Lower leg skin (tissue), 4 donors: Measurements from ENCODE around the gene KISS1. TPM values are rescaled to one million over a fixed set of nuclear protein-coding genes. Genes with fewer than 3 reads are reported as not detected.

Source experiments
- DNase-seq, 2 donors: peaks; one replicate each; pipeline ENCODE4 v3.0.0-alpha.2; 2019; ENCODE audit warnings: low spot score in 2 of 2
- H3K4me3 ChIP-seq: fragments of 200-600 bp; sonication (generic); 2 replicates; pipeline ENCODE4 v1.5.1; 2017; ENCODE audit warnings: mild to moderate bottlenecking, low read depth; ENCODE audit not compliant: poor library complexity, severe bottlenecking
- CTCF ChIP-seq, 3 donors: fragments of 450-650 bp; IDR thresholded peaks; one replicate each; pipeline ENCODE4 v1.5.1; 2016; ENCODE audit warnings: antibody characterized with exemption in 3 of 3, mild to moderate bottlenecking in 3 of 3, moderate library complexity in 2 of 3
- POLR2A ChIP-seq, 2 donors: fragments of 450-650 bp; IDR thresholded peaks; one replicate each; pipeline ENCODE4 v1.6.1; 2016 to 2017; ENCODE audit warnings: antibody characterized with exemption in 2 of 2, mild to moderate bottlenecking in 1 of 2, moderate library complexity in 1 of 2
- WGBS, 2 donors: methylation state at CpG; one replicate each; pipeline ENCODE4 v1.1.5; 2018; 5-methylcytosine and 5-hydroxymethylcytosine counted together
- intact Hi-C: fragments of 100-400 bp; cut with DNase I; formaldehyde crosslinking; loops from one replicate; pipeline ENCODE4 v1.15.0; 2023; ENCODE audit warnings: low total_unique reads
- total RNA-seq, 4 donors: library from RNA; depleted of rRNA; stranded (reverse); fragments of >200 nt; gene quantifications; one replicate each; pipeline ENCODE4 v1.1.0, GENCODE V29; 2016

The KISS1 gene
- total RNA-seq, 4 donors from 2014 or later, result not detected

GRCh38 chr1:204225841-204226735 is 29.8 kb upstream of the KISS1 start:
- 62 to 78% methylated on average over 16 of the region's 16 CpGs for WGBS, 2 donors
- peak in 1 of 2 donors; percentile 82 for DNase-seq
- no peak overlapping the region for H3K4me3 ChIP-seq
- intact Hi-C loops, result no loop called here
- no peak for TF ChIP-seq CTCF (IDR thresholded peaks at IDR 0.05)

- 87 to 91% methylated on average over 8 of the region's 8 CpGs for WGBS, 2 donors
- DNase-seq, result peak in 1 of 2 donors; percentile 34
- H3K4me3 ChIP-seq, result no peak overlapping the region
These were observed 28.4 kb upstream of the KISS1 start for GRCh38 chr1:204224655-204225054.

GRCh38 chr1:204223129-204223860 is 27.0 kb upstream of the KISS1 start:
- TF ChIP-seq POLR2A (IDR thresholded peaks at IDR 0.05), result no peak
- no peak for TF ChIP-seq CTCF (IDR thresholded peaks at IDR 0.05)
- 90 to 92% methylated on average over 17 of the region's 17 CpGs for WGBS, 2 donors

More at GRCh38 chr1:204224655-204225054, 28.4 kb upstream of the KISS1 start:
- intact Hi-C loops, result no loop called here
- TF ChIP-seq POLR2A (IDR thresholded peaks at IDR 0.05), result no peak
- TF ChIP-seq CTCF (IDR thresholded peaks at IDR 0.05), result no peak

GRCh38 chr1:204222764-204223055 is 26.4 kb upstream of the KISS1 start:
- no peak for DNase-seq
- no peak for TF ChIP-seq POLR2A (IDR thresholded peaks at IDR 0.05)
- no peak for TF ChIP-seq CTCF (IDR thresholded peaks at IDR 0.05)
- intact Hi-C loops, result no loop called here
- H3K4me3 ChIP-seq, result no peak overlapping the region
- WGBS, 2 donors, result 80 to 85% methylated on average over 3 of the region's 3 CpGs

More at GRCh38 chr1:204223129-204223860, 27.0 kb upstream of the KISS1 start:
- intact Hi-C loops, result no loop called here
- no peak overlapping the region for H3K4me3 ChIP-seq
- DNase-seq, result peak in 1 of 2 donors; percentile 75

GRCh38 chr1:204222006-204222763 is 25.9 kb upstream of the KISS1 start:
- WGBS, 2 donors, result 86 to 93% methylated on average over 8 of the region's 8 CpGs
- peak in 1 of 2 donors; percentile 79 for DNase-seq
- no peak overlapping the region for H3K4me3 ChIP-seq
- no peak for TF ChIP-seq CTCF (IDR thresholded peaks at IDR 0.05)
- TF ChIP-seq POLR2A (IDR thresholded peaks at IDR 0.05), result no peak
- intact Hi-C loops, result no loop called here
